GM12878 (cell line): ENCODE results near the gene ZNF322.

ENCODE experiments used
- CREB1 ChIP-seq: IDR thresholded peaks from 2 replicates; pipeline ENCODE4 v1.6.1; 2012; ENCODE audit warnings: low read depth, mild to moderate bottlenecking, inconsistent platforms
- GABPA ChIP-seq: IDR thresholded peaks from 2 replicates; pipeline ENCODE4 v1.6.1; 2014; ENCODE audit warnings: antibody characterized with exemption, low read depth, mild to moderate bottlenecking, inconsistent platforms
- TF ChIP-seq, protein P1 (sequence below), 3 experiments: IDR thresholded peaks in 2 of 3; conservative IDR thresholded peaks in 1 of 3; 2 replicates each; pipeline ENCODE4 v1.5.1; 2011; ENCODE audit warnings: low read depth in 3 of 3, low read length in 3 of 3, mild to moderate bottlenecking in 3 of 3, control low read depth in 2 of 3, moderate library complexity in 2 of 3, inconsistent platforms in 1 of 3, mixed read lengths in 1 of 3; ENCODE audit not compliant: control insufficient read depth in 2 of 3, insufficient read depth in 1 of 3; ENCODE audit errors: extremely low read depth in 1 of 3
- TF ChIP-seq, protein P2 (sequence below): IDR thresholded peaks from 2 replicates; pipeline ENCODE4 v1.6.1; 2011; ENCODE audit warnings: low read depth, mild to moderate bottlenecking, low read length, moderate library complexity, borderline replicate concordance; ENCODE audit errors: extremely low read depth
- TF ChIP-seq, protein P3 (sequence below): IDR thresholded peaks from 2 replicates; pipeline ENCODE4 v1.6.1; 2012; ENCODE audit warnings: improper control_type of control experiment, low read depth, low read length; ENCODE audit not compliant: insufficient replicate concordance

DNA sequence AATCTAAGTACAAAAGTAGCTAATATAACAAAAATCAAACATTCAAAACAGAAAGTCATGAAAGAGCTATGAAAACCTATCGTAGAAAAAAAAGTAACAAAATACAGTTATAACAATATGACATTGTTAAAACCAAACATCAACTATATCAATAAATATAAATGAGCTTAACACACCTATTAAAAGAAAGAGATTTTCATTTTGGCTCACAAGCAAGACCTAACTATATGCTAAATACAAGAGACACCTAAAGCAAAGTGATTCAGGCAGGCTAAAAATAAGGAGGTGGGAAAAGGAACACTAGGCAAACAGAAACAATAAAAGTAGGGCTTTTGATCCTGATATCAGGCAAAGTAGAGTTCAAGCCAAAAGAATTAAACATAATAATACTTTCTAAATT lies 13.5 kb downstream of the ZNF322 start:
- TF ChIP-seq, protein P1, sequence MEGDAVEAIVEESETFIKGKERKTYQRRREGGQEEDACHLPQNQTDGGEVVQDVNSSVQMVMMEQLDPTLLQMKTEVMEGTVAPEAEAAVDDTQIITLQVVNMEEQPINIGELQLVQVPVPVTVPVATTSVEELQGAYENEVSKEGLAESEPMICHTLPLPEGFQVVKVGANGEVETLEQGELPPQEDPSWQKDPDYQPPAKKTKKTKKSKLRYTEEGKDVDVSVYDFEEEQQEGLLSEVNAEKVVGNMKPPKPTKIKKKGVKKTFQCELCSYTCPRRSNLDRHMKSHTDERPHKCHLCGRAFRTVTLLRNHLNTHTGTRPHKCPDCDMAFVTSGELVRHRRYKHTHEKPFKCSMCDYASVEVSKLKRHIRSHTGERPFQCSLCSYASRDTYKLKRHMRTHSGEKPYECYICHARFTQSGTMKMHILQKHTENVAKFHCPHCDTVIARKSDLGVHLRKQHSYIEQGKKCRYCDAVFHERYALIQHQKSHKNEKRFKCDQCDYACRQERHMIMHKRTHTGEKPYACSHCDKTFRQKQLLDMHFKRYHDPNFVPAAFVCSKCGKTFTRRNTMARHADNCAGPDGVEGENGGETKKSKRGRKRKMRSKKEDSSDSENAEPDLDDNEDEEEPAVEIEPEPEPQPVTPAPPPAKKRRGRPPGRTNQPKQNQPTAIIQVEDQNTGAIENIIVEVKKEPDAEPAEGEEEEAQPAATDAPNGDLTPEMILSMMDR (IDR thresholded peaks at IDR 0.05 in 2 of 3, conservative IDR thresholded peaks at IDR 0.05 in 1 of 3; ENCODE audit: control insufficient read depth in 2 of 3, extremely low read depth in 1 of 3, insufficient read depth in 1 of 3, low read depth in 3 of 3, low read length in 3 of 3) = no peak
- TF ChIP-seq, protein P2, sequence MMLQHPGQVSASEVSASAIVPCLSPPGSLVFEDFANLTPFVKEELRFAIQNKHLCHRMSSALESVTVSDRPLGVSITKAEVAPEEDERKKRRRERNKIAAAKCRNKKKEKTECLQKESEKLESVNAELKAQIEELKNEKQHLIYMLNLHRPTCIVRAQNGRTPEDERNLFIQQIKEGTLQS = no peak
- TF ChIP-seq GABPA (no peak), CREB1 (no peak)
- TF ChIP-seq, protein P3, sequence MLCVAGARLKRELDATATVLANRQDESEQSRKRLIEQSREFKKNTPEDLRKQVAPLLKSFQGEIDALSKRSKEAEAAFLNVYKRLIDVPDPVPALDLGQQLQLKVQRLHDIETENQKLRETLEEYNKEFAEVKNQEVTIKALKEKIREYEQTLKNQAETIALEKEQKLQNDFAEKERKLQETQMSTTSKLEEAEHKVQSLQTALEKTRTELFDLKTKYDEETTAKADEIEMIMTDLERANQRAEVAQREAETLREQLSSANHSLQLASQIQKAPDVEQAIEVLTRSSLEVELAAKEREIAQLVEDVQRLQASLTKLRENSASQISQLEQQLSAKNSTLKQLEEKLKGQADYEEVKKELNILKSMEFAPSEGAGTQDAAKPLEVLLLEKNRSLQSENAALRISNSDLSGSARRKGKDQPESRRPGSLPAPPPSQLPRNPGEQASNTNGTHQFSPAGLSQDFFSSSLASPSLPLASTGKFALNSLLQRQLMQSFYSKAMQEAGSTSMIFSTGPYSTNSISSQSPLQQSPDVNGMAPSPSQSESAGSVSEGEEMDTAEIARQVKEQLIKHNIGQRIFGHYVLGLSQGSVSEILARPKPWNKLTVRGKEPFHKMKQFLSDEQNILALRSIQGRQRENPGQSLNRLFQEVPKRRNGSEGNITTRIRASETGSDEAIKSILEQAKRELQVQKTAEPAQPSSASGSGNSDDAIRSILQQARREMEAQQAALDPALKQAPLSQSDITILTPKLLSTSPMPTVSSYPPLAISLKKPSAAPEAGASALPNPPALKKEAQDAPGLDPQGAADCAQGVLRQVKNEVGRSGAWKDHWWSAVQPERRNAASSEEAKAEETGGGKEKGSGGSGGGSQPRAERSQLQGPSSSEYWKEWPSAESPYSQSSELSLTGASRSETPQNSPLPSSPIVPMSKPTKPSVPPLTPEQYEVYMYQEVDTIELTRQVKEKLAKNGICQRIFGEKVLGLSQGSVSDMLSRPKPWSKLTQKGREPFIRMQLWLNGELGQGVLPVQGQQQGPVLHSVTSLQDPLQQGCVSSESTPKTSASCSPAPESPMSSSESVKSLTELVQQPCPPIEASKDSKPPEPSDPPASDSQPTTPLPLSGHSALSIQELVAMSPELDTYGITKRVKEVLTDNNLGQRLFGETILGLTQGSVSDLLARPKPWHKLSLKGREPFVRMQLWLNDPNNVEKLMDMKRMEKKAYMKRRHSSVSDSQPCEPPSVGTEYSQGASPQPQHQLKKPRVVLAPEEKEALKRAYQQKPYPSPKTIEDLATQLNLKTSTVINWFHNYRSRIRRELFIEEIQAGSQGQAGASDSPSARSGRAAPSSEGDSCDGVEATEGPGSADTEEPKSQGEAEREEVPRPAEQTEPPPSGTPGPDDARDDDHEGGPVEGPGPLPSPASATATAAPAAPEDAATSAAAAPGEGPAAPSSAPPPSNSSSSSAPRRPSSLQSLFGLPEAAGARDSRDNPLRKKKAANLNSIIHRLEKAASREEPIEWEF = no peak
